Measurements from ENCODE around the gene GAPDH.

DNA sequence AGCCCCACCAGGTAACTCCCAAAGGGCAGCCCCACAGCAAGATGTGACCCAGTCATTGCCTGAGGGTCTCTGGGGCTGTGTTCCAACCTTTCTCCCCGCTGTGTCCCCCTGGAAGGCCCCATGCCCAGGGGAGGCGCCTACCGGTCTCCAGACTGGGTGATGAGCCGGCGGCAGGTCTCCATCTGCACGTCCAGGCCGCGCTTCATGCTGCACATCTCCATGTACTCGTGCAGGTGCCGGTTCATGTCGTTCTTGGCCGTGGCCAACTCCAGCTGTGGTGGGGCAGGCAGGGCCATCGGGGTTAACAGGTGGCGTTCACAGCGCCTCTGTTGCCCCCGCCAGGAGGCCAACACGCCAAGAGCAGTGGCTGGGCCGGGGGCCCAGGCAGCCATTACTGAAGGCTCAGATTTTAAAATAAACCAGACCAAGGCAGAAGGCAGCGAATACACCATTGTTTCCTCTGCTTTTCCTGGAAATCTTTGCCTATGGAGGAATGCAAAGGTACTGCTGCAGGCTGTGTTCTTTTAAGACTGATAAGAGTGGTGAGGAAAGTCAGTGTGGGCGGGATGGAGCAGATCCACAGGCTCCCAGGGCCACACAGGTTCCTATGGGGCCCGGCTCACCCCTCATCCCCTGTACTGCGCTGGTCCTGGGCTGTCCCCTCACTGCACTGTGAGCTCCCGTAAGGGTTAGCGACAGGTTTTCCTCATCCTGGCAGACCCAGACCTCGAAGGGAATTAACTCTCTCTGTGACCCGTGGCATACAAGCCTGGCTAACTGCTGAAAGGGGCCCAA lies 7.3 kb downstream of the GAPDH start:
- TF ChIP-seq POLR2A (IDR thresholded peaks at IDR 0.05) (no peak), POLR2AphosphoS5 (IDR thresholded peaks at IDR 0.05) (no peak)
- TF ChIP-seq, protein P1, sequence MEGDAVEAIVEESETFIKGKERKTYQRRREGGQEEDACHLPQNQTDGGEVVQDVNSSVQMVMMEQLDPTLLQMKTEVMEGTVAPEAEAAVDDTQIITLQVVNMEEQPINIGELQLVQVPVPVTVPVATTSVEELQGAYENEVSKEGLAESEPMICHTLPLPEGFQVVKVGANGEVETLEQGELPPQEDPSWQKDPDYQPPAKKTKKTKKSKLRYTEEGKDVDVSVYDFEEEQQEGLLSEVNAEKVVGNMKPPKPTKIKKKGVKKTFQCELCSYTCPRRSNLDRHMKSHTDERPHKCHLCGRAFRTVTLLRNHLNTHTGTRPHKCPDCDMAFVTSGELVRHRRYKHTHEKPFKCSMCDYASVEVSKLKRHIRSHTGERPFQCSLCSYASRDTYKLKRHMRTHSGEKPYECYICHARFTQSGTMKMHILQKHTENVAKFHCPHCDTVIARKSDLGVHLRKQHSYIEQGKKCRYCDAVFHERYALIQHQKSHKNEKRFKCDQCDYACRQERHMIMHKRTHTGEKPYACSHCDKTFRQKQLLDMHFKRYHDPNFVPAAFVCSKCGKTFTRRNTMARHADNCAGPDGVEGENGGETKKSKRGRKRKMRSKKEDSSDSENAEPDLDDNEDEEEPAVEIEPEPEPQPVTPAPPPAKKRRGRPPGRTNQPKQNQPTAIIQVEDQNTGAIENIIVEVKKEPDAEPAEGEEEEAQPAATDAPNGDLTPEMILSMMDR (IDR thresholded peaks at IDR 0.05) = no peak

All from prostate gland (tissue), 2 donors.